ENCODE data around the gene EIF2S3.

EIF2S3 gene

GRCh38 chrX:24054182-24055042 lies at the start of gene EIF2S3:
EIF2S3 (plus strand) TSS chrX:24054956; CDS start chrX:24054969, 13 bp downstream.
- peak within 1 kb of the TSS; percentile 56 for H3K4me3 ChIP-seq (ENCODE audit: low read length)
- no peaks in the 10 kb centered on the region for H3K4me1 ChIP-seq (ENCODE audit: control insufficient read depth, insufficient read depth, low read length)
- no peaks in the 10 kb centered on the region for H3K9me3 ChIP-seq (ENCODE audit: control insufficient read depth, low read length)
- no peak within 1 kb of the TSS for H3K9ac ChIP-seq (ENCODE audit: low read length)
- H3K36me3 ChIP-seq (ENCODE audit: control insufficient read depth, insufficient read depth, low read length): no peaks in the 10 kb centered on the region
- H3K27me3 ChIP-seq (ENCODE audit: control insufficient read depth, insufficient read depth, low read length): no peaks in the 10 kb centered on the region

- no peaks in the 10 kb centered on the region for H3K4me1 ChIP-seq (ENCODE audit: control insufficient read depth, insufficient read depth, low read length)
- H3K9ac ChIP-seq (ENCODE audit: low read length): no peak overlapping the region
- H3K27me3 ChIP-seq (ENCODE audit: control insufficient read depth, insufficient read depth, low read length): no peaks in the 10 kb centered on the region
- no peaks in the 10 kb centered on the region for H3K36me3 ChIP-seq (ENCODE audit: control insufficient read depth, insufficient read depth, low read length)
- no peak overlapping the region for H3K4me3 ChIP-seq (ENCODE audit: low read length)
- no peaks in the 10 kb centered on the region for H3K9me3 ChIP-seq (ENCODE audit: control insufficient read depth, low read length)
Observed at GRCh38 chrX:24005028-24005427, 49.7 kb upstream of the EIF2S3 start.

GRCh38 chrX:24005867-24006266 lies 48.9 kb upstream of the EIF2S3 start:
- no peaks in the 10 kb centered on the region for H3K9me3 ChIP-seq (ENCODE audit: control insufficient read depth, low read length)
- H3K4me1 ChIP-seq (ENCODE audit: control insufficient read depth, insufficient read depth, low read length): no peaks in the 10 kb centered on the region
- no peaks in the 10 kb centered on the region for H3K27me3 ChIP-seq (ENCODE audit: control insufficient read depth, insufficient read depth, low read length)
- no peak overlapping the region for H3K4me3 ChIP-seq (ENCODE audit: low read length)
- H3K9ac ChIP-seq (ENCODE audit: low read length): no peak overlapping the region
- no peaks in the 10 kb centered on the region for H3K36me3 ChIP-seq (ENCODE audit: control insufficient read depth, insufficient read depth, low read length)

GRCh38 chrX:24012266-24012665 lies 42.5 kb upstream of the EIF2S3 start:
- H3K9ac ChIP-seq (ENCODE audit: low read length): no peak overlapping the region
- H3K4me3 ChIP-seq (ENCODE audit: low read length): no peak overlapping the region
- no peaks in the 10 kb centered on the region for H3K9me3 ChIP-seq (ENCODE audit: control insufficient read depth, low read length)
- H3K4me1 ChIP-seq (ENCODE audit: control insufficient read depth, insufficient read depth, low read length): no peaks in the 10 kb centered on the region
- no peaks in the 10 kb centered on the region for H3K27me3 ChIP-seq (ENCODE audit: control insufficient read depth, insufficient read depth, low read length)
- H3K36me3 ChIP-seq (ENCODE audit: control insufficient read depth, insufficient read depth, low read length): no peaks in the 10 kb centered on the region

GRCh38 chrX:24014388-24015018 lies 40.3 kb upstream of the EIF2S3 start:
- Histone ChIP-seq H3K4me3 (ENCODE audit: low read length) (no peak overlapping the region), H3K36me3 (ENCODE audit: control insufficient read depth, insufficient read depth, low read length) (no peaks in the 10 kb centered on the region), H3K9ac (ENCODE audit: low read length) (no peak overlapping the region), H3K27me3 (ENCODE audit: control insufficient read depth, insufficient read depth, low read length) (no peaks in the 10 kb centered on the region), H3K9me3 (ENCODE audit: control insufficient read depth, low read length) (no peaks in the 10 kb centered on the region), H3K4me1 (ENCODE audit: control insufficient read depth, insufficient read depth, low read length) (no peaks in the 10 kb centered on the region)

GRCh38 chrX:24017674-24018073 lies 37.1 kb upstream of the EIF2S3 start:
- no peak overlapping the region for H3K9ac ChIP-seq (ENCODE audit: low read length)
- no peaks in the 10 kb centered on the region for H3K9me3 ChIP-seq (ENCODE audit: control insufficient read depth, low read length)
- no peaks in the 10 kb centered on the region for H3K4me1 ChIP-seq (ENCODE audit: control insufficient read depth, insufficient read depth, low read length)
- no peak overlapping the region for H3K4me3 ChIP-seq (ENCODE audit: low read length)
- H3K27me3 ChIP-seq (ENCODE audit: control insufficient read depth, insufficient read depth, low read length): no peaks in the 10 kb centered on the region
- no peaks in the 10 kb centered on the region for H3K36me3 ChIP-seq (ENCODE audit: control insufficient read depth, insufficient read depth, low read length)

GRCh38 chrX:24018809-24019208 lies 35.9 kb upstream of the EIF2S3 start:
- Histone ChIP-seq H3K4me1 (ENCODE audit: control insufficient read depth, insufficient read depth, low read length) (no peaks in the 10 kb centered on the region), H3K36me3 (ENCODE audit: control insufficient read depth, insufficient read depth, low read length) (no peaks in the 10 kb centered on the region), H3K27me3 (ENCODE audit: control insufficient read depth, insufficient read depth, low read length) (no peaks in the 10 kb centered on the region), H3K4me3 (ENCODE audit: low read length) (no peak overlapping the region), H3K9me3 (ENCODE audit: control insufficient read depth, low read length) (no peaks in the 10 kb centered on the region), H3K9ac (ENCODE audit: low read length) (no peak overlapping the region)

GRCh38 chrX:24019448-24019847 lies 35.3 kb upstream of the EIF2S3 start:
- no peaks in the 10 kb centered on the region for H3K27me3 ChIP-seq (ENCODE audit: control insufficient read depth, insufficient read depth, low read length)
- no peaks in the 10 kb centered on the region for H3K36me3 ChIP-seq (ENCODE audit: control insufficient read depth, insufficient read depth, low read length)
- H3K4me3 ChIP-seq (ENCODE audit: low read length): no peak overlapping the region
- H3K4me1 ChIP-seq (ENCODE audit: control insufficient read depth, insufficient read depth, low read length): no peaks in the 10 kb centered on the region
- H3K9me3 ChIP-seq (ENCODE audit: control insufficient read depth, low read length): no peaks in the 10 kb centered on the region
- H3K9ac ChIP-seq (ENCODE audit: low read length): no peak overlapping the region

GRCh38 chrX:24020306-24020876 lies 34.4 kb upstream of the EIF2S3 start:
- H3K4me3 ChIP-seq (ENCODE audit: low read length): no peak overlapping the region
- no peaks in the 10 kb centered on the region for H3K36me3 ChIP-seq (ENCODE audit: control insufficient read depth, insufficient read depth, low read length)
- no peak overlapping the region for H3K9ac ChIP-seq (ENCODE audit: low read length)
- no peaks in the 10 kb centered on the region for H3K27me3 ChIP-seq (ENCODE audit: control insufficient read depth, insufficient read depth, low read length)
- no peaks in the 10 kb centered on the region for H3K9me3 ChIP-seq (ENCODE audit: control insufficient read depth, low read length)
- no peaks in the 10 kb centered on the region for H3K4me1 ChIP-seq (ENCODE audit: control insufficient read depth, insufficient read depth, low read length)

- no peaks in the 10 kb centered on the region for H3K4me1 ChIP-seq (ENCODE audit: control insufficient read depth, insufficient read depth, low read length)
- no peak overlapping the region for H3K4me3 ChIP-seq (ENCODE audit: low read length)
- no peak overlapping the region for H3K9ac ChIP-seq (ENCODE audit: low read length)
- H3K36me3 ChIP-seq (ENCODE audit: control insufficient read depth, insufficient read depth, low read length): no peaks in the 10 kb centered on the region
- H3K9me3 ChIP-seq (ENCODE audit: control insufficient read depth, low read length): no peaks in the 10 kb centered on the region
- no peaks in the 10 kb centered on the region for H3K27me3 ChIP-seq (ENCODE audit: control insufficient read depth, insufficient read depth, low read length)
Observed at GRCh38 chrX:24023544-24023943, 31.2 kb upstream of the EIF2S3 start.

GRCh38 chrX:24023972-24024669 lies 30.6 kb upstream of the EIF2S3 start:
- Histone ChIP-seq H3K4me3 (ENCODE audit: low read length) (peak overlapping the region; percentile 31), H3K27me3 (ENCODE audit: control insufficient read depth, insufficient read depth, low read length) (no peaks in the 10 kb centered on the region), H3K36me3 (ENCODE audit: control insufficient read depth, insufficient read depth, low read length) (no peaks in the 10 kb centered on the region), H3K9ac (ENCODE audit: low read length) (peak overlapping the region; percentile 66), H3K4me1 (ENCODE audit: control insufficient read depth, insufficient read depth, low read length) (no peaks in the 10 kb centered on the region), H3K9me3 (ENCODE audit: control insufficient read depth, low read length) (no peaks in the 10 kb centered on the region)

Measured in mucosa of stomach (tissue), 1 donor.